PC-9 (cell line): ENCODE measurements around the gene SAYSD1. TPM values are rescaled to one million over a fixed set of nuclear protein-coding genes. Genes with fewer than 3 reads are reported as not detected.

ENCODE experiments used
- BruUV-seq: library from RNA; stranded (reverse); fragments of 400-500 nt; replicated peaks from 2 replicates; lab custom pipeline; 2021; lab: Mats Ljungman, UMichigan
- CTCF ChIA-PET: fragments of 300-600 bp; sonication (Branson Sonifier 250); formaldehyde crosslinking; loops from one replicate; lab custom pipeline; 2022; ENCODE audit warnings: antibody characterized with exemption; lab: Charles Lee
- POLR2A ChIA-PET: fragments of 300-600 bp; sonication (Branson Sonifier 250); formaldehyde crosslinking; loops from one replicate; lab custom pipeline; 2022; ENCODE audit warnings: antibody characterized with exemption; ENCODE audit not compliant: unreplicated experiment; lab: Charles Lee
- DNase-seq, 2 experiments: peaks; one replicate each; pipeline versions ENCODE4 v3.0.0 to v3.0.0-alpha.2; 2015 to 2022; ENCODE audit warnings: mixed read lengths in 1 of 2
- H2AFZ ChIP-seq: fragments of 200-600 bp; sonication (generic); 2 replicates; pipeline ENCODE4 v1.8.1; 2017; ENCODE audit warnings: antibody characterized with exemption
- H3F3A ChIP-seq: fragments of 200-600 bp; sonication (generic); 2 replicates; pipeline ENCODE4 v1.8.1; 2017; ENCODE audit warnings: antibody characterized with exemption, mild to moderate bottlenecking, low read depth; ENCODE audit not compliant: insufficient read depth
- H3K27ac ChIP-seq: fragments of 200-600 bp; sonication (generic); 2 replicates; pipeline ENCODE4 v1.6.1; 2016; ENCODE audit warnings: mixed run types
- H3K27me3 ChIP-seq: fragments of 200-600 bp; sonication (generic); 2 replicates; pipeline ENCODE4 v1.6.1; 2016; ENCODE audit warnings: low read depth, mixed run types; ENCODE audit not compliant: insufficient read depth
- H3K36me3 ChIP-seq: fragments of 200-600 bp; sonication (generic); 2 replicates; pipeline ENCODE4 v1.6.1; 2016; ENCODE audit warnings: low read depth, mixed run types
- H3K4me1 ChIP-seq: fragments of 200-600 bp; sonication (generic); replicated peaks from 2 replicates; pipeline ENCODE4 v1.6.1; 2016; ENCODE audit warnings: mixed run types; ENCODE audit not compliant: insufficient read depth
- H3K4me2 ChIP-seq: fragments of 200-600 bp; sonication (generic); 2 replicates; pipeline ENCODE4 v1.6.1; 2017; ENCODE audit warnings: mixed run types
- H3K4me3 ChIP-seq: fragments of 200-600 bp; sonication (generic); 2 replicates; pipeline ENCODE4 v1.6.1; 2016; ENCODE audit warnings: mixed run types
- H3K79me2 ChIP-seq: fragments of 200-600 bp; sonication (generic); 2 replicates; pipeline ENCODE4 v1.6.1; 2017; ENCODE audit warnings: low read depth, mixed run types
- H3K9me2 ChIP-seq: fragments of 200-600 bp; sonication (generic); 2 replicates; pipeline ENCODE4 v1.8.1; 2017; ENCODE audit warnings: mild to moderate bottlenecking; ENCODE audit not compliant: insufficient read depth
- H3K9me3 ChIP-seq: fragments of 200-600 bp; sonication (generic); 2 replicates; pipeline ENCODE4 v1.8.1; 2016; ENCODE audit warnings: low read depth; ENCODE audit not compliant: insufficient read depth
- H4K20me1 ChIP-seq: fragments of 200-600 bp; sonication (generic); 2 replicates; pipeline ENCODE4 v1.8.1; 2017; ENCODE audit not compliant: insufficient read depth
- CTCF ChIP-seq: fragments of 200-600 bp; sonication (generic); conservative IDR thresholded peaks from 2 replicates; pipeline ENCODE4 v1.6.1; 2017; ENCODE audit warnings: mixed run types, antibody characterized with exemption, mild to moderate bottlenecking, moderate library complexity
- EZH2 ChIP-seq: fragments of 200-600 bp; sonication (generic); IDR thresholded peaks from 2 replicates; pipeline ENCODE4 v1.8.0; 2017; ENCODE audit warnings: antibody characterized with exemption, low read depth
- intact Hi-C: fragments of 100-400 bp; cut with micrococcal nuclease; formaldehyde crosslinking; loops from one replicate; pipeline ENCODE4 v1.10.0; 2022; ENCODE audit not compliant: unreplicated experiment
- total RNA-seq: library from RNA; stranded (reverse); gene quantifications from 2 replicates; pipeline ENCODE4 v1.2.3, GENCODE V29; 2021

The SAYSD1 gene
- total RNA-seq, 1 experiment from 2014 or later: 12.2 TPM

- no peak for DNase-seq
- no TSS peak for BruUV-seq
- ChIA-PET POLR2A (no interaction called here), CTCF (no interaction called here)
- no peak overlapping the region for H2AFZ ChIP-seq
- TF ChIP-seq CTCF: no peak
- TF ChIP-seq EZH2: no peak
- H3K36me3 ChIP-seq: no peaks in the 10 kb centered on the region
- H3K9me3 ChIP-seq: no peaks in the 10 kb centered on the region
- no peak overlapping the region for H3K4me2 ChIP-seq
- H3K27me3 ChIP-seq: peaks cover 60% of the 10 kb centered on the region
- no peaks in the 10 kb centered on the region for H3K79me2 ChIP-seq
- H4K20me1 ChIP-seq: no peaks in the 10 kb centered on the region
- H3K4me1 ChIP-seq: no peaks in the 10 kb centered on the region
- intact Hi-C loops: no loop called here
- H3K9me2 ChIP-seq: no peaks in the 10 kb centered on the region
- H3K4me3 ChIP-seq: no peak overlapping the region
- no peaks in the 10 kb centered on the region for H3F3A ChIP-seq
- no peak overlapping the region for H3K27ac ChIP-seq
Observed at GRCh38 chr6:39124114-39124513, 9.1 kb upstream of the SAYSD1 start.

GRCh38 chr6:39118921-39119320 is 3.9 kb upstream of the SAYSD1 start:
- CTCF ChIA-PET: interaction anchor here (0.6 kb wide), 1 partner anchor 33 kb away, joined by 4 read pairs; no protein-coding TSS in a partner anchor

GRCh38 chr6:39114388-39114703 is 640 bp downstream of the SAYSD1 start:
- Histone ChIP-seq H3K9me3 (no peaks in the 10 kb centered on the region), H3K36me3 (no peaks in the 10 kb centered on the region), H3F3A (no peaks in the 10 kb centered on the region), H3K9me2 (no peaks in the 10 kb centered on the region), H4K20me1 (no peaks in the 10 kb centered on the region), H3K4me1 (peaks cover 18% of the 10 kb centered on the region), H3K4me2 (peak overlapping the region; percentile 95), H3K4me3 (peak overlapping the region; percentile 72), H3K27me3 (no peaks in the 10 kb centered on the region), H3K27ac (peak overlapping the region; percentile 76), H3K79me2 (no peaks in the 10 kb centered on the region), H2AFZ (peak overlapping the region; percentile 99)
- CTCF ChIA-PET: no interaction called here
- DNase-seq: no peak
- no TSS peak for BruUV-seq
- TF ChIP-seq CTCF: no peak
- no peak for TF ChIP-seq EZH2
- intact Hi-C loops: loop anchor here (5.0 kb wide), 1 partner anchor 1963 kb away; no protein-coding TSS in a partner anchor
- POLR2A ChIA-PET: interaction anchor here (0.6 kb wide), 1 partner anchor 82 kb away, joined by 3 read pairs; no protein-coding TSS in a partner anchor

More at GRCh38 chr6:39118921-39119320, 3.9 kb upstream of the SAYSD1 start:
- Histone ChIP-seq H3K79me2 (no peaks in the 10 kb centered on the region), H3K9me3 (no peaks in the 10 kb centered on the region), H4K20me1 (no peaks in the 10 kb centered on the region), H3K27me3 (peaks cover 34% of the 10 kb centered on the region; the same call in 1 of the 2 replicates), H3K9me2 (no peaks in the 10 kb centered on the region), H3K36me3 (no peaks in the 10 kb centered on the region), H2AFZ (no peak overlapping the region), H3K4me3 (no peak overlapping the region), H3K4me1 (peaks cover 11% of the 10 kb centered on the region), H3F3A (no peaks in the 10 kb centered on the region), H3K4me2 (no peak overlapping the region), H3K27ac (no peak overlapping the region)
- intact Hi-C loops: no loop called here
- DNase-seq: no peak
- BruUV-seq: no TSS peak
- TF ChIP-seq EZH2: no peak
- no peak for TF ChIP-seq CTCF
- POLR2A ChIA-PET: no interaction called here
